HG03354 (cell line): ENCODE results near the gene GPR171.
"Not testable (repeated sequence)": the region's sequence is repeated elsewhere in the genome, so short reads cannot be mapped to it uniquely, and the experiment has no call there.

Source experiments
- ATAC-seq: cut with Tn5 transposase; IDR thresholded peaks from one replicate; pipeline ENCODE4 v1.9.1; 2021; ENCODE audit warnings: mild to moderate bottlenecking; ENCODE audit not compliant: unreplicated experiment, poor library complexity, severe bottlenecking

The GPR171 gene, protein sequence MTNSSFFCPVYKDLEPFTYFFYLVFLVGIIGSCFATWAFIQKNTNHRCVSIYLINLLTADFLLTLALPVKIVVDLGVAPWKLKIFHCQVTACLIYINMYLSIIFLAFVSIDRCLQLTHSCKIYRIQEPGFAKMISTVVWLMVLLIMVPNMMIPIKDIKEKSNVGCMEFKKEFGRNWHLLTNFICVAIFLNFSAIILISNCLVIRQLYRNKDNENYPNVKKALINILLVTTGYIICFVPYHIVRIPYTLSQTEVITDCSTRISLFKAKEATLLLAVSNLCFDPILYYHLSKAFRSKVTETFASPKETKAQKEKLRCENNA

DNA sequence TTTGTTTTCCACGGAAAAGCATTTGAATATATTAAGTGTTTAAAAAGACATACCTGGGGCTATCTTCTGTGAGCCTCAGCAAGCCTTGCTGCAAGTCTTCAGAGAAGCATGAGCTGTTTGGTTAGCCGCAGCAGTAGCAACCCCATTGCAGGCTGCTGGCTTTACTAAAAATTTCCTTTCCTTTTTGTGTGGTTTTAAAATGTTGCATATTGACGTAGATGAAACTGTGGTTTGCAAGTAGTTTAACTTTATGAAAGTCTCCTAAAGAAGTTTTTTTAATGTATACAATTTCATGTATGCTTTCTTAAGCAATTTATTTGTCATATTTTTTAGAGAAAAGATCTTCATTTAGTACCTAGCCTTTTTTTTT lies at the start of gene GPR171:
Gene GPR171 (minus strand): TSS at position 166 of the 370 bp plus-strand sequence. CDS start 3,830 bp downstream, outside the sequence.
- peak; percentile 92 for ATAC-seq

DNA sequence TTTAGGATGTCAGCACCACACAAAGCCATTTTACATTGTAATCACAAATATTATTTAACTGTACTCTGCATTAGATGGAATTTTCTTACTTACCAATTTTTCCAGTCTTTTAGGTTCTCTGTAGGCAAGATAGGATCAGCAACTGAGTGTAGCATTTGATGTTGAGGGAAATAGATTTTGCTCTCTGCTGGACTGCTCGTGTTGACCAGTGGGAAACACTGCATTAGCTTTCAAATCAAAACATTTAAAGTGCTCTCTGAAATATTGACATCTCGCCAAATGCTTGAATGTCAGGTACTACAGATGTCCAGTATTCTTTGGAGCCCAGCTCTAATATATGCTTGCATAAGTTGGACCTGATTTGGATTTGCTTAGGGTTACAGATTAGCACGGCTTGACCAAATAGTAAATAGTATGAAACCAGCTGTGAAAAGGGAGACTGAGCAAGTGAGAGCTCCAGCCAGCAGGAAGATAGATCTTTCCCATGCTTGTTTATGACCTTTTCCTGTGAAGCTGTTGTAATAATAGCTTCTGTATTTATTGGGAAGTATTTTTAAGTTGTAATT lies 45.8 kb upstream of the GPR171 start:
- no peak for ATAC-seq

DNA sequence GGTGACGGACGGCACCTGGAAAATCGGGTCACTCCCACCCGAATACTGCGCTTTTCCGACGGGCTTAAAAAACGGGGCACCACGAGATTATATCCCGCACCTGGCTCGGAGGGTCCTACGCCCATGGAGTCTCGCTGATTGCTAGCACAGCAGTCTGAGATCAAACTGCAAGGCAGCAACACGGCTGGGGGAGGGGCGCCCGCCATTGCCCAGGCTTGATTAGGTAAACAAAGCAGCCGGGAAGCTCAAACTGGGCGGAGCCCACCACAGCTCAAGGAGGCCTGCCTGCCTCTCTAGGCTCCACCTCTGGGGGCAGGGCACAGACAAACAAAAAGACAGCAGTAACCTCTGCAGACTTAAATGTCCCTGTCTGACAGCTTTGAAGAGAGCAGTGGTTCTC lies 39.0 kb upstream of the GPR171 start:
- ATAC-seq = not testable (repeated sequence)

DNA sequence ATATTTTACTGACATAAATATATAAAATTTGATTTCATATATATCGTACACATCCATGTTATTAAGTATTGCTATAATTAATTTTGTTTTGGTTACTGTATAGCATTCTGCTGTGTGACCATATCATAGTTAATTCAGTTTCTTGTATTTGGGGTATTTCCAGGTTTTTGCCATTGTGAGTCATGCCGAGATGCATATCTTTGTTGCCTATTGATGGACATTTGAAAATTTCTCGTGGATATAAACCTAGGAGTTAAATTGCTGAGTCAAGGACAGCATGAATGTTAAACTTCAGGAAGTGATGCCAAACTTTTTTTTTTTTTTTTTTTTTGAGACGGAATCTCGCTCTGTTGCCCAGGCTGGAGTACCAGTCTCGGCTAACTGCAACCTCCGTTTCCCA lies 33.7 kb upstream of the GPR171 start:
- no peak for ATAC-seq

DNA sequence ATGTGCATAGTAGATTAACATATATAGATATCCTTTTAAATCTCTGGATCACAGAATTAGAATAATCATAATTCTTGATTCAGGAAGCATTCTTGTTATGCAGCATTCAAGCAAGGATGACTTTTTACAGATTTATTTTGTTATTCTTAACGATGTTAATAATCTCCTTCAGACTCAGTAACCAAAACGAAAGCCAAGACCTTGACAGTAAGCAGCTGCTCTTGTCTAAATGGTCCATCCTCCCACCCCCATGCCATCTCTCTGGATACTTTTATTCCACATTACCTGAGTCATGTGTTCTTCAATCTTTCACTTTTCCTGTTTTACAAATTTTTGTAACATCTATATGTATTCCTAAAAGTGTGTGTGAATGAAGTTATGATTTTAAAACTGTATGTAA lies 33.3 kb upstream of the GPR171 start:
- no peak for ATAC-seq

DNA sequence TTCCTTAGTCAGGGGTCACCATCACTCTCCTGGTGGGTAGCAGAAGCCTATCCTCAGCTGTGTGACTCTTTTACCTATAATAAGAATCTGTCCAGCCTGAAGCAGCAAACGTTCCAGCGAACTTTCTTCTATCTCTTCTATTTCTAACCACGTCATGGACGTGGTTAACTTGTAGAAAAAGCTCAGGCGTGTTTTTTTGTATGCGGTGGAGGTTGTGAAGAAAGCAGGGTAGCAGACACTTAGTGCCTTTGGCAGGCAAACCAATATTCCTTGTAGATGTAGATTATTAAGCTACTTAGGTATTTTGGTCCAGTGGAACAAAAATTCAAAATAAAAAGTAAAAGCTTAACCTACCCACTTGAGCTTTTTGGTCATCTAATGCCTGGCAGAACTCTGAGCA lies 31.8 kb upstream of the GPR171 start:
- no peak for ATAC-seq

DNA sequence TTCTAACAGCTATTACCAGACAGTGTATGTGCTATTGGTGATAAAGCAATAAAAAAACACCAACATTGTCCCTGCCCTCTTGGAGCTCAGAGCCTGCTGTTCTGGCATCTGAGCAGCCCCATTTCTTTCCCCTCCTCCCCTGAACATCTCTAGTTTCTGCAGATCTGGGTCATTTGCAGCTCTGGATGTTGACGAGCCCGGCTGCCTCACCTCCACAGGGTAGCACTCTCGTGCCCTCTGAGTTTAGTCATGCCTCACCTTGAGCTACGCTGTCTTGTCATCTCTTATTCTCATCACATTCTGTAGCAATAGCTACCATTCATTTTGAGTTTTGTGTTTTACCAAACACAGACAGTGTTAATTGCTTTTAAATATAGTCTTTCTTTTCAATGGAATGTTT lies 30.0 kb upstream of the GPR171 start:
- no peak for ATAC-seq

DNA sequence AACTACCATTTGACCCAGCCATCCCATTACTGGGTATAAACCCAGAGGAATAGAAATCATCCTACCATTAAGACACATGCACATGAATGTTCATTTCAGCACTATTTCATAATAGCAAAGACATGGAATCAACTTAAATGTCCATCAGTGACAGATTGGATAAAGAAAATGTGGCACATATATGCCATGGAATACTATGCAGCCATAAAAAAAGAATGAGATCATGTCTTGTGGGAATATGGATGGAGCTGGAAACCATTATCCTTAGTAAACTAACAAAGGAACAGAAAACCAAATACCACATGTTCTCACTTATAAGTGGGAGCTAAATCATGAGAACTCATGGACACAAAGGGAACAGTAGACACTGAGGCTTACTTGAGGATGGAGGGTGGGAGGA lies 29.4 kb upstream of the GPR171 start:
- ATAC-seq = not testable (repeated sequence)

DNA sequence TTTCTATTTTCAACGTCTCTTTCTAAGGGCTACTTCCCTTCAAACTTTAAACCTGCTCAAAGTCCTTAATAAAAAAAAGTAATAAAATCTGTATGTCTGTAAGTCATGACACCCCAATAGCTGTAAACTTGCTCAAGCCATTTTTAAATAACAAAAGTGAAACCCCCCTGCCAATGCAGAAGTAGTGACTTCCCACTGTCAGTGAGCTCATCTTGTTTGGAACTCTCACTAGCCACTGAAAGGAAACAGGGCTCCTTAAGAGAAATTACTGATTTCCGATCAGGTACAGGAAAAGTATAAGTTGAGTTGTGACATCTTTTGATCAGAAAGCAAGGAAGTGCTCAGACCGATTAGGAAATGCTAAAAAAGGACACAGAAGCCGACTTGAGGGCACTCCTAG lies 27.6 kb upstream of the GPR171 start:
- ATAC-seq = peak; percentile 62

DNA sequence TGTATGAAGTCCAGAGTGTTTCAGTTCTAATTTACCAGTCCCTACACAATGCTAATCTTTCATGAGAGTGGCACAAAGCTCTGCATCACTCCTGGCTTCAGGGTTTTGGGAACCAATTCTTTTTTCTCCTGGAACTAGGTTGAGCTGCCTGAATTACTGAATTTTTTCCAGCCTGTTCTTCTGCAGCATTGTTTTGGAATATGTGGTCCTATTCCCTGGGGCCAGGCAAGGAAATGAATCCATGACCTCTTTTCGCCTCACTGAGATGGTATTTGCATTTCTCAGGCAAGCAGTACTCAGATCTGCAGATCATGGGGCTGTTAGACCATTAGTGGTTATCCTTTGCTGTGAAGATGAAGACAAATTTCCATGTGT lies 25.6 kb upstream of the GPR171 start:
- ATAC-seq = no peak

DNA sequence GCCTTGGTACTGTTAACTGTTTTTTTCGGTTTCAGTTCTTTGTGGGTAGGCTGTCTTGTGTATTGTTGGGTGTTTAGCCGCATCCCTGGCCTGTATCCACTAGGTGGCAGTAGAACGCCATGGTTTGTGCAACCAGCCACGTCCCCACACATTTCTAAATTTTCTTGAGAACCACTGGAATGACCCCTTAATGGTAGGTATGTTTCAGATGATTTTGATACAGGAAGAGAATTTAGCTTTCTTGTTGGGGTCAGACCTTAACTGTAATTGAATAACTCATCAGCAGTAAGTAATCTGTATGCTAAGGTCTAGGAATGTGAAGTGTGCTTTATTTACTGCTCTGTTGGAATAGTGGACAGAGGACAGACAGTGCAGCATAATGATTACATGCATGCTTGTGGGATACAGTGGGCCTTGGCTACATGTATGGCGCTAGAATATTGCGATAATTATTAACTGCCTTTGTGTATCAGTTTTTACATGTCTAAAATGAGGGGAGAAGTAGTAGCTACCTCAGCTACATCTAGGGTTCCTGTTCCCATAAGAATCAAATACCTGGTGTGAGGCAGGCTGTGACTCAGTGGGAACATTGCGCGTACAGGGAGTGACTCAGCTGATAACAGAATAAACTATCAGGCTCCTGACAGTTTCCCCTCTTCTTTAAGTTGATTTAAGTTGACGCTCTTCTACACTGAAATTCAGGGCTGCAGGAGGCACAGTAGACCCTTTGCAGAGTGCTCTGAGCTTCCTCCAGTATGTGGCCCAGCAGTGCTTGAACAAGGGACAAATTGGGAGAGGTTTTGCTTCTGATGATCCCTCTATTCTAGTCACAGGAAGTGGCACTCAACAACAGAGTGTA lies 25.0 kb upstream of the GPR171 start:
- ATAC-seq = peak; percentile 88

DNA sequence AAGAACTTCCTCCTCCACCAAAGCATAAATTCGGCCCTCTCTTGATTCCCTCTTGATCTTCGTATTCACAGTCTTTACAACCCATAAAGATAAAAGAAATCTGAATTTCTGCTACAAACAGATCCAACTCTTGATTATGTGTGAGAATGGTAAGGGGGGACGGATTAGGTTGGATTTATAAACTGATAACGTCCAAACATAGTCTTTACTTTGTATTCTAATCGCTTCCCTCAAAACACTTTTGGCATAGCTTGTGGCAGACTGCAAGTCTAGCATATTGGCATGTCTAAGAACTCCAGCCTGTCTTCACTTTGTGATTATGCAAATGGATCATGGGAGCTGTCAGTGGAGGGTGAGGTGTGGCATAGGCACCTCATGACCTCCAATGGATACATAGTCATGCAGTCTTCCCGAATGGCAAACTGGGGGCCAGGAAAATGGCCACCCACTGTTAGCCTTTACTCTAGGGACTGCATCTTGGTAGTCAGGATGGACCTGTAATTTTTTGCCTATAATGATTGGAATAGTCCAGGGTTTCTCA lies 24.3 kb upstream of the GPR171 start:
- peak; percentile 49 for ATAC-seq

DNA sequence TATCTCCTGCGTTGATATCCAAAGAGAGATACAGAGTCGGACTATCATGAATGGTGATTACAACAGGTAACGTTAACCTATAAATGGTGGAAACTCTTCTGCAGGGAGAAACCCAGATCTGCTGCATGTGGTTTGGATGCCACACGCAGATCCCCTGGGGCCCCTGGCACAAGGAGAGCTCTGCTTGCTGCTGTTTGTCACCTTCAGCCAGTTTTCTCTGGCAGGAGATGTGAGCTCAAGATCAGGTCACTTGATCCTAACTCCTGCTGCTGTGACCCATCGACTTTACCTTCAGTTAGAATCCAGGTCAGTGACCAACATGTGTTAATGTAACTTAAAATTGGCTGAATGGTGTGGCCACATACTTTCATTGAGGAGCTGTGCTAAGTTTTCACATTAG lies 23.8 kb upstream of the GPR171 start:
- no peak for ATAC-seq

DNA sequence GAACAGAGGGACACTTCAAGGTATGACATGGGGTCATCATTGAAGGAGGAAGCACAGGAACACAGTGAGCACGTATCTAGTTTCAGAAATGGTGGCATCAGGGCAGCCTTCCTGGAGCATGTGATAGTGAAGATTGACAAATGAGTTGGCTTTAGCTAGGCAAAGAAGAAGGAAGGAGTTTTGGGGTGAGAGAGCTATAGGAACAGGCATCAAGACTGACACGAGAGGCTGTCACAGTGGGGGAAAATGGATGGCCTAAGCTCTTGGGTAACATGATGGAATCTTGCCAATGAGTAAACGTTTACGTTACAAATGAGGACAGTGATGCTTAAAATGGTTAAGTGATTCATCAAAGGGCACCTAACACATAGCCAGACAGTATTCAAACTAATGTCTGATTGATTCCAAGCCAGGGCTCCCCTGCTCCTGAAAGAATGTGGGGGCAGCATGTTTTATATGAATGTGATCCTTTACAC lies 23.1 kb upstream of the GPR171 start:
- ATAC-seq = no peak

DNA sequence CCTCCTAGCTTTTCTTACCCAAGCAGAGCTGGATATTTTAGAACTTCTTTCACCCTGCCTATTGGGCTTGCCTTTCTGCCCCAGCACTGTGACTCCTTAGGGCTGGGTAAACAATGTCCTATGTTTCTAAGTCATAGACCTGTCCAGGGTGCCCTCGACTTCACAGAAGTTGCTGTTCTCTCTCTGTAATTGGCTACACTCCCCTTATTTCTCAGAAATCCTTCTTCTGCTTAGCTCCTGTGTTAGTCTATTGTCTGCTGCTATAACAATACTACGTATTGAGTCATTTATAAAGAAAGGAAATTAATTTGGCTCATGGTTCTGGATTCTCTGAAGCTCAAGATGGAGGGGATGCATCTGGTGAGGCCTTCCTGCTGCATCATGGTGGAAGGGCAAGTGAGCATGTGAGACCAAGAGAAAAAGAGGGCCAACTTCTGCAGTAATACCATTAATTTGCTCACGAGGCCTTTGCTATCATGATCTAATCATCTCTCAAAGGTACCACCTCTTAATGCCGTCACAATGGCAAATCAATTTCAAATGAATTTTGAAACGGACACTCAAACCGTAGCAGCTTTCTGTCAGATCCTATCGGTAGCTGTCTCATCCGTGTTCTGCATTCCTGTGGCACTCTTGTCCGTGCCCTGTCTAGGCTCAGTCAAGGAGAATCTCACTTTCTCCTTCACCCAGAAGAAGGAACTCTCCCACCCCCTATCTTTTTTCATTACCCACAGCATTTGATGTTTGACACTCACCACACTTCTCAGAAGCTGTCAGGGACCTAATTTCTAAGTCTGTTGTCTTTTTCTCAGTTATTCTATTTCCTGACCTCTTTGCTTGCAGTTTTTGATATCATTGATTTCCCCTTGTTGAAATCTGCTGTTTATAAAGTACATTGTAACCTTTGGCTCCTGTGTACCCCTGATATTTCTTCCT lies 22.3 kb upstream of the GPR171 start:
- no peak for ATAC-seq

DNA sequence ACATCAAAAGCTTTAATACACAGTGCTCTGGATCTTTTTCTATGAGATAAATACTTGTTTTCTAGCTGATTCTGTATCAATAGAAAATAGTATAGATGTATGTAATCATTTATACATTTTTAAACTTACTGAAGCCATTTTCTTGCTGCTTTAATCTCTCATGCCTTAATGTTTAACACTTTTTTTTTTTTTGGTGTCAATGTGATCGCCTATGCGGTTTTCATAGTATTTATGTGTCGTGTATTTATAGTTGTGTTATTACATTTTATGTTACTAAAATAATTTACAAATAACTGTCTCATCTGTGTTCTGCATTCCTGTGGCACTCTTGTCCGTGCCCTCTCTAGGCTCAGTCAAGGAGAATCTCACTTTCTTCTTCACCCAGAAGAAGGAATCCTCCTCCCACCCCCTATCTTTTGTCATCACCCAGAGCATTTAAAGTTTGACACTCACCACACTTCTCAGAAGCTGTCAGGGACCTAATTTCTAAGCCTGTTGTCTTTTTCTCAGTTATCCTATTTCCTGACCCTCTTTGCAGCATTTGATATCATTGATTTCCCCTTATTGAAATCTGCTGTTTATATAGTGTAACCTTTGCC lies 21.4 kb upstream of the GPR171 start:
- ATAC-seq = no peak

DNA sequence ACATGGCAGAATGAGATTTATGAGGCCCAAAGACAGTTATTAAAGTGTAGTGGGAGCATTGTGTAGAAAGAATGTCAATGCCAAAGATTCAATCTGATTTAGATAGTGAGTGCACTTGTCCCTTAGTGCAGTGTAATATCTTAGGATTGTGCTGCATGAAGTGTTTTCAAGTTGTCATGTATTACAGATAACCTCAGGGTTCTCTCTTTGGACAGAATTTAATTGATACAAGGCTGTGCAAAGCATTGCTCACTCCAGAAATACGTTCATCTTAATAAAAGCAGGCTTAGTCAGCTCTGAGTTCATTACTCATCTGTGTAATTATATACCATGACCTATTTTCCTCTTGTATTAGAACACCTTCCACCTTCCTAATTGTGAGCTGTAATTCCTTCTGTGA lies 16.0 kb upstream of the GPR171 start:
- no peak for ATAC-seq

DNA sequence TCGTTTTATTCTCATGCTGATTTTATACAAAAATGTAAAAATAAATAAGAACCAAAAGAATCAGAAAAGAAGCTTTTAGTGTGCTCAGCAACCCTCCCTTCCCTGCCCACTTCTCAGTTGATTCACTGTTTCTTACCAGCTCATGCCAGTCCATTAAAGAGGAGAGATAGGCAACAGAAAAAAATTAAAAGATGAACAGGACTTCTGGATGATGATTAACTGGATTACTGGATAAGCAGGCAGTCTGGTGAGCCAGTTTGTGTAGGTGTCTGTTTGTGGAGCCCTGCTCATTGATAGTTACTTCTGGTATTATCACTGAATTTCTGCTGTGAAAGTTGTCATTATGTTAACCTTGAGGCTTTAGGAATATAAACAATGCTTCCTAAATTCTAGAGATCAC lies 15.1 kb upstream of the GPR171 start:
- no peak for ATAC-seq
